ENCODE data around the gene EYA2.

The EYA2 gene

GRCh38 chr20:47129306-47129705, 234.7 kb downstream of the EYA2 start (continued):
- TF ChIP-seq PATZ1 (CRISPR knock-in tag; IDR thresholded peaks at IDR 0.05; ENCODE audit: borderline replicate concordance), result no peak
- TF ChIP-seq ESRRG (CRISPR knock-in tag; IDR thresholded peaks at IDR 0.05), result no peak
- no peak for TF ChIP-seq ZNF8 (CRISPR knock-in tag; IDR thresholded peaks at IDR 0.05)
- no peak for TF ChIP-seq PPARA (CRISPR knock-in tag; IDR thresholded peaks at IDR 0.05; ENCODE audit: borderline replicate concordance)

GRCh38 chr20:47133809-47134456, 239.3 kb downstream of the EYA2 start:
- no peak for TF ChIP-seq ZNF8 (CRISPR knock-in tag; IDR thresholded peaks at IDR 0.05)
- ATAC-seq, result peak; percentile 87

- TF ChIP-seq ESRRG (CRISPR knock-in tag; IDR thresholded peaks at IDR 0.05), result no peak
- no peak for TF ChIP-seq ZFP30 (CRISPR knock-in tag; IDR thresholded peaks at IDR 0.05)
- no peak for TF ChIP-seq ZNF8 (CRISPR knock-in tag; IDR thresholded peaks at IDR 0.05)
- TF ChIP-seq RARB (CRISPR knock-in tag; IDR thresholded peaks at IDR 0.05), result no peak
- TF ChIP-seq GLIS3 (CRISPR knock-in tag; IDR thresholded peaks at IDR 0.05), result no peak
- TF ChIP-seq PPARA (CRISPR knock-in tag; IDR thresholded peaks at IDR 0.05; ENCODE audit: borderline replicate concordance), result no peak
- TF ChIP-seq POU6F1 (CRISPR knock-in tag; IDR thresholded peaks at IDR 0.05; ENCODE audit: borderline replicate concordance, low read depth), result no peak
- no peak for ATAC-seq
Observed at GRCh38 chr20:47136782-47137181, 242.1 kb downstream of the EYA2 start.

- TF ChIP-seq ZFP3 (CRISPR knock-in tag; IDR thresholded peaks at IDR 0.05) (no peak), ISL1 (CRISPR knock-in tag; IDR thresholded peaks at IDR 0.05) (no peak), CREB5 (CRISPR knock-in tag; IDR thresholded peaks at IDR 0.05; ENCODE audit: low read depth) (no peak), TOX (CRISPR knock-in tag; IDR thresholded peaks at IDR 0.05; ENCODE audit: borderline replicate concordance) (no peak), PPARA (CRISPR knock-in tag; IDR thresholded peaks at IDR 0.05; ENCODE audit: borderline replicate concordance) (no peak), ESRRG (CRISPR knock-in tag; IDR thresholded peaks at IDR 0.05) (no peak), ARNTL (CRISPR knock-in tag; IDR thresholded peaks at IDR 0.05; ENCODE audit: borderline replicate concordance, low read depth) (no peak), CSDC2 (CRISPR knock-in tag; IDR thresholded peaks at IDR 0.05) (no peak), RARB (CRISPR knock-in tag; IDR thresholded peaks at IDR 0.05) (no peak), TSHZ2 (CRISPR knock-in tag; IDR thresholded peaks at IDR 0.05) (no peak), ZNF70 (CRISPR knock-in tag; IDR thresholded peaks at IDR 0.05) (no peak), CSRNP3 (CRISPR knock-in tag; IDR thresholded peaks at IDR 0.05) (no peak), BACH2 (CRISPR knock-in tag; IDR thresholded peaks at IDR 0.05; ENCODE audit: borderline replicate concordance) (no peak), ZNF8 (CRISPR knock-in tag; IDR thresholded peaks at IDR 0.05) (no peak), OSR1 (CRISPR knock-in tag; IDR thresholded peaks at IDR 0.05) (no peak), SNAI2 (CRISPR knock-in tag; IDR thresholded peaks at IDR 0.05) (no peak), ZFP30 (CRISPR knock-in tag; IDR thresholded peaks at IDR 0.05) (no peak), ZC3H10 (CRISPR knock-in tag; IDR thresholded peaks at IDR 0.05) (no peak), GLIS3 (CRISPR knock-in tag; IDR thresholded peaks at IDR 0.05) (no peak), PATZ1 (CRISPR knock-in tag; IDR thresholded peaks at IDR 0.05; ENCODE audit: borderline replicate concordance) (no peak)
- ATAC-seq, result peak; percentile 49
Observed at GRCh38 chr20:47137231-47137870, 242.7 kb downstream of the EYA2 start.

Data from SK-N-SH treated with all-trans-retinoic acid at 6 μM for 48 hours (cell line).